NOMO-1 (cell line): ENCODE data around the gene PRKAR2A.
"Not testable (repeated sequence)": the region's sequence is repeated elsewhere in the genome, so short reads cannot be mapped to it uniquely, and the experiment has no call there.

ENCODE experiments used
- DNase-seq, 2 experiments: peaks; one replicate each; lab custom pipeline; 2025; ENCODE audit not compliant: unreplicated experiment in 2 of 2; lab: John Stamatoyannopoulos, UW

Gene PRKAR2A

DNA sequence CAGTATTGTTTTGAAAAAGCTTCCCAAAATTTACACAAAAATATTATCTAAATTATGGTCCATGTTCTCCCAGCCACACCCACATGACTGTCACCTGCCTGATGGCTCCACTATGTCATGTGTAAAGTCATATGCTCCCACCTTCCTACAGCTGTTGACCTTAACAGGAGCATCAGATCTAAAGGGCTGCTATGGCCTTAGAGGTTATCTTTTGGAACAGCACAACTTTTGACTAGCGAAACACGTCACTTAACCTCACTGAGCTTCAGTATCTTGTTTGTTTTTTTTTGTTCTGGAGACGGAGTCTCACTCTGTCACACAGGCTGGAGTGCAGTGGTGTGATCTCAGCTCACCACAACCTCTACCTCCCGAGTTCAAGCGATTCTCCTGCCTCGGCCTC is 64.4 kb downstream of the PRKAR2A start:
- DNase-seq, result no peak

DNA sequence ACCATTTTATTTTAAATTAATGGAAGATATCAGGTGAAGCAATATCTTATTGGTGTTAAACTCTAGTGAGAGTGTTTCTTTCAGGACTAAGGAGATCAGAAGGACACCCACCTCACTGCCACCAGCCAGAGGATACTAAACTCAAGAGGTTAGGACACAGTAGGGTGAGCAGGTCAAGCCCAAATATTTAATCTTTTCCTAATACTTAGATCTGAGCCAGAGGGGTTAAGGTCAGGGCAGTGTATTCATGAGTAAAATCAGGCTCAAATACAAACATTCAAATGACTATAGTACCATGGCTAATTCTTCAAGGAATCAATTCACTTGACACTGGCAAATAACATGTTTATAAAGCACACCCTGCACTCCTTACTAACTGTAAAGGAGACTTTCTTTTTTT is 65.6 kb downstream of the PRKAR2A start:
- no peak for DNase-seq

DNA sequence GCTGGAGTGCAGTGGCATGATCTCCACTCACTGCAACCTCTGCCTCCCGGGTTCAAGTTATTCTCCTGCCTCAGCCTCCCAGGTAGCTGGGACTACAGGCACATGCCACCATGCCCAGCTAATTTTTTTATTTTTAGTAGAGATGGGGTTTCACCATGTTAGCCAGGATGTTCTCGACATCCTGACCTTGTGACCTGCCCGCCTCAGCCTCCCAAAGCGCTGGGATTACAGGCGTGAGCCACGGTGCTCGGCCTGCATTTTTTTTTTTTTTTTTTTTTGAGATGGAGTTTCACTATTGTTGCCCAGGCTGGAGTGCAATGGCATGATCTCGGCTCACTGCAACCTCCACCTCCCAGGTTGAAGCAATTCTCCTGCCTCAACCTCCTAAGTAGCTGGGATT is 69.1 kb downstream of the PRKAR2A start:
- not testable (repeated sequence) for DNase-seq

DNA sequence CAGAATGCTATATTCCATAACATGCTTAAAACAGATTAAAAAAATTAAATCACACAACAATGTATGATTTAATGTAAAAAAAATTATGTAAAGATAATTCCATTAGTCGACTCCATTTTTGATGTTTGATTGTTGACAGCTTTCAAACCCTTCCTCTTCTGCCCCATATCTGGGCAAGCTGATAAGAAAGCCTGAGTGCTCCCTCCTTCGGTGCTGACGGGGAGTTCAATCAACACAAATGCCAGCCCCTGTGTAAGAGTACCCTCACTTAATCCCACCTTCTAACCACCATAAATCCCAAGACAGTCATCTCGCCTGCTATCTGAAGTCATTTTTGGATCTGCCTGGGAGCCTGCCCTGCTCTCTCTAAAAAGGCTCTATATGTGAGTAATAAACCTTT is 70.8 kb downstream of the PRKAR2A start:
- no peak for DNase-seq

DNA sequence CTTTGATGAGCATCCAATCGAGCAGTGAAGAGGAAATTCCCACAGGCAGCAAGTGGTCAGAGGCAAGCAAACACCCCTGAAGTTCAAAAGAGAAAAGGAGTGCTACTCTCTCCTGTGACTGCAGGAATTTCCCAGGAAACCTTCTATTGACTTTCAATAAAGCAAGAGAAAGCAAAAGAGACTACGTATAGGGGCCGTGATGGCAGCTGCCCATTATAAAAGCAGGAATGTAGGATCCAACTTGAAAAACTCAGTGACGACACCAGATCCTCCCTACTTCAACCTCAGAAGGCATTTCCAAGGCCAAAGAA is 77.5 kb downstream of the PRKAR2A start:
- DNase-seq, result no peak

DNA sequence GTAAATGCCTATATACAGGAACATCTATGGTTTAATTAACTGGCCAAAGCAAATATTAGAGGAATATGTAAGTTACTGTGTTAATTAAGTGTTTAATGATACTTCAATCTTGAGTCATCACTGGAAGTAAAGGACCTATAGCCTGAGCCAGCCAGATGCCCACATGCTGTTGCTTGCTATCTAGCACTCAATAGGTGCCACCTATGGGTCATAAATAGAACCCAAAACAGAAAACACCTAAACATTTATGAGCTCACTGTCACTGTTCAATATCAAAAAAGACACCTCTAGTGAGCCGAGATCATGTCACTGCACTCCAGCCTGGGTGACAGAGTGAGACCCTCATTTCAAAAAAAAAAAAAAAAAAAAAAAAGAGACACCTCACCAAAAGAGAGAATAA is 82.3 kb downstream of the PRKAR2A start:
- no peak for DNase-seq

DNA sequence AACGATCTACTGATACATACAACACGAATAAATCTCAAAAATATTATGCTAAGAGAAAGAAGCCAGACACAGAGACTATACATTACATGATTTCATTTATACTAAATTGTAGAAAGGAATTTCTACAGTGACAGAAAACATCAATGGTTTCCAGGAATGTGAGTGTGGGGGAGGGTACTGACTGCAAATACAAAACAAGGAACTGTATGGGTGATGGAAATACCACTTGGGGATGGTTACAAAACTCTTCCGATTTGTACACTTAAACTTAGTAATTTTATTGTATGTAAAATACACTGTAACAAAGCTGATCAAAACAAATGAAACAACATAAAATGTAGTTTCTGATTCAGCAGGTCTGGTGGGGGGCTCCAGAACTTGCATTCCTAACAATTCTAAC is 84.9 kb downstream of the PRKAR2A start:
- no peak for DNase-seq

DNA sequence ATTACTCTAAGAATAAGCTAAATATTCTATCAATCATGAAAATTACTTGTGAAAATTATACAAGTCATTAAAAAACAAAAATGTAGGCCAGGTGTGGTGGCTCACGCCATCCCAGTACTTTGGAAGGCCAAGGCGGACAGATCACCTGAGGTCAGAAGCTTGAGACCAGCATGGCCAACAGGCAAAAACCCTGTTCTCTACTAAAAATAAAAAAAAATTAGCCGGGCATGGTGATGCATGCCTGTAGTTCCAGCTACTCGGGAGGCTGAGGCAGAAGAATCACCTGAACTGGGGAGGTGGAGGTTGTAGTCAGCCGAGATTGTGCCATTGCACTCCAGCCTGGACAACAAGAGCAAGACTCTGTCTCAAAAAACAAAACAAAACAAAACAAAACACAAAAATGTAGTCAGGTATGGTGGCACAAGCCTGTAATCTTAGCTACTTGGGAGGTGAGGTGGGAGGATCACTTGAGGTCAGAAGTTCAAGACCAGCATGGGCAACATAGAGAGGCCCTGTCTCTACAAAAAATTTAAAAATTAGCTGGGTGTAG is 87.6 kb downstream of the PRKAR2A start:
- DNase-seq, result not testable (repeated sequence)

DNA sequence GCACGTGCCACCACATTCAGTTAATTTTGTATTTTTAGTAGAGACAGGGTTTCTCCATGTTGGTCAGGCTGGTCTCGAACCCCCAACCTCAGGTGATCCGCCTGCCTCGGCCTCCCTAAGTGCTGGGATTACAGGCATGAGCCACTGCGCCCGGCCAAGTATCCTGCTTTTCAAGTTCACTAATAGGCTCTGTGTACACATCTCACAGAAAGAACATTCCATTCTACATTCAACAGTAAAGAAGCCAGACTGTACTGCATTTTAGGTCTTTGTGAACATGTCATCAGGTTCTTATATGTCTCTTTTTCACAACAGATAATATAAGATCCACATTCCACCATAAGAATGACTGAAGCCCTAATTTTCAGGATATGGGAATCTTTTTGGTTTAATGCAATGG is 88.1 kb downstream of the PRKAR2A start:
- DNase-seq, result not testable (repeated sequence)

DNA sequence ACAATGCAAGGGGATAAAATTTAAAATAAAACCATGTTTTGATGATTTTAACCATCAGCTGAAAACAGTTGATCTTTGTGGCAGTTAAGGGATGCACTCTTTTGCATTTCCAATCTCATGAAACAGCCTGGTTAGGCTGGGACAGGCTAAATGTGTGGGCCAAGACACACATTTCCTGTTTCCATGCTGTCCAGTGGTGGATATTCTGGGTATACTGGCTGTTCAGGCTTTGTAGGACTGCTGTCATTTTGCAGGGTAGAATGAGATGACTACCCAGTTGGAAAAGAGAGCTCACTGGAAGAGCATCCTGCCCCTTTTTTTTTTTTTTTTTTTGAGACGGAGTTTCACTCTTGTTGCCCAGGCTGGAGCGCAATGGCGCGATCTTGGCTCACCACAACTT is 88.6 kb downstream of the PRKAR2A start:
- no peak for DNase-seq

DNA sequence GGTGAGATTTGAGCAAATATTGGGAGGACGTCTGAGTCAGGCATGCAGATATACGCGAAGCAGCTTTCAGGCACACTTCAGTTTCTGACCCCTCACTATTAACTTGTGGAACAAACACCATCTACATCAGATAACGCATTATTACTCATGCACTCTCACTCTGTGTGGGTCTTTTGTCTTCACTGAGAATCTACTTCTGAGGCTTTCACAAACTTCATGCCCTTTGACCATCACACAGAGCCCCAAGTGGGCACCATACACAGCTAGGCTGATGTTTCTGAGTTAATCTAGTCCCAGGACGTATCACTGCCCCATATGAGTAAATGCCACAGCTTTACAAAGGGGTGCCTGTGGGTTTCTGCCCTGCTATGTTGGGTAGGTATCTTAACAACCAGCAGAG is 91.0 kb downstream of the PRKAR2A start:
- DNase-seq, result no peak

DNA sequence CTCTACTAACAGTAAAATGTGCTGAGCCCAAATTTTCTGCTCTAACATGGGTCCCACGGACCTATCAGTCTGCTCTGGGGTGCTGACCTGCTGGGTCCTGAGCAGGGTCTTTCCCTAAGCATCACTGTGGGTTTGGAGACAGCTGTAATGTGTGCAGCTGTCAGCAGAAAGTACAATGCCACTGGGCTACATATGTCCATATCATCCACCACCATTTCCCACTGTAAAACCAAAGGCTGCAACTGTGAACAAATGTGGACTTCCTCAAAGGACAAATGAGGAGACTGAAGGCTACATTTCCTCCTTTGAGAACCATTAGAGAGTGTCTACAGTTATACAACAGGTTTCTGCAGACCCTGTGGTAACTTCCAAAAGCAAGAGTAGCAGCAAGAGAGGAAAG is 96.8 kb downstream of the PRKAR2A start:
- peak in 1 of 2 experiments; percentile 51 for DNase-seq

DNA sequence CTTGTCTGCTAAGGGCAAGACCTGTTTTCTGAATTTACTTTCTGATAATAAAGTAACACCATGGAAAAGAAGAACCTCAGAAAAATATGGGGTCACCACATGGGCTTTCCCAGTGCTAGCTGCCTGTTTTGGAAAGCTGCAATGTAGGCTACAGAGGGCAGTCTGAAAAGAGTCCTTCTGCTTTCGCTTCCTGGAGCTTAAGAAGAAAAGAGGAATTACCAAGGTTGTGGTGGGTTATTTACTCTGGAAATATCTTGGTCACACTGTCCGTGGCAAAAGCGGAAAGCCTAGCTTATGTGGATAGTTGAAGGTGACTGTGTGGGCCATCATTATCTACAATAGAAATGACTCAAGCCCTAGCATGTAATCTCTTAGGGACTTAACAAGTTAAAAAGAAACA is 98.9 kb downstream of the PRKAR2A start:
- DNase-seq, result peak; percentile 70 to 87

DNA sequence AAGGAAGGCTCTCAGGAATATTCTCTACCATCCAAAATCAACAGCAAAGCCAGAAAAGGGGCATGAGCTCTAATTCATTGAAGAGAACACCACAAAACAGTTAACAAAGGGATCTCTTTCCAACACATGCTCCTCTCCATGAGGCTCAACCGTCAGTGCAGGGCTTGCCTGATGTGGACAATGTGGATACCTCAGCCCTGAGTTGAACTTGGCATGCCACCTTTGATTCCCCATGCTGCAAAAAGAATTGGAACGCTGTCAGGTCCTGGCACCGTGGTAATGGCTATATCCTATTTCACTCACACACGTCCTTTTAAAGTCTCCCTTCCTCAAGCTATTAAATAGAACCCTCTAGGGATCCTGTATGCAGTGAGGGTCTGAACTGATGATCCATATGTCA is 100.0 kb downstream of the PRKAR2A start:
- DNase-seq, result no peak

DNA sequence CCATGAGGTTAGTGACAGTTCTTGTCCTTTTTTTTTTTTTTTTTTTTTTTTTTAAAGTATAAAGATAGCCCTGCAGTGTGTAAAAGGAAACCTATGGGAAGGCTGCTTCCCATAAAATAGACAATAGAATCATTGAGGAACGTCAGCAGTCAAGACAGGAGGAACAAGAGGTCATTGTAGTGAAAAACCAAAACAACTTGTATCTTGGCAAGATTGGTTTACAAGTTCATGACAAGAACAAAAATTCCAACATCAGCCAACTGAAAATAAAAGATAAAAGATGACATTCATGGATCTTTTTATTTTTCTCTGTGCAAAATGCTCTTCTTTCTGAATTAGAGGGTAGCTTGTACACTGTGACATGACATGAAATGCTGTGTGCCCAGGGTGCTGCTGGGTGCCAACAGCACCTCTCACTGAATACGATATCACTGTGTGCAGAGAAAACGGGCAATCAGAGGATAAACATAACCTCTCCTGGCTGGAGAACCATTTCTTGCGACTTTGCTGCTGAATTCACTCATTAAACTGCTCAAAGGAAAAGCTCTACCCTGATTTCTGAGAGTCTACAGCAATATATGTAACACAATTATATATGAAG is 100.6 kb downstream of the PRKAR2A start:
- DNase-seq, result no peak

DNA sequence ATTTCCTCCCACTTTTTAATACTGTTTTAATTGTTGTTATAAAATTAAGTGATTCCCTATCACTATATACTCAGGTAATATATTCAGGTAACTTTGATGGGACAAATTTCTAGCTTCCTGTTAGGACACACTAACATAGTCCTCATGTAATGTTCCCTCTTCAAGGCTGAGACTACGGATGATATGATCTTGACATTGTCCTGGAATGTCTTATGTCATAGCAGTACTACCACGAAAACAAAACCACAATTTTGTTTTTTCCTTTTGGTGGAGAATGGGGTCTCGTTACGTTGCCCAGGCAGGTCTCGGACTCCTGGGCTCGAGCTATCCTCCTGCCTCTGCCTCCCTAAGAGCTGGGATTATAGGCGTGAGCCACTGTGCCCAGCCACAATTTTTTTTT is 103.9 kb downstream of the PRKAR2A start:
- no peak for DNase-seq

DNA sequence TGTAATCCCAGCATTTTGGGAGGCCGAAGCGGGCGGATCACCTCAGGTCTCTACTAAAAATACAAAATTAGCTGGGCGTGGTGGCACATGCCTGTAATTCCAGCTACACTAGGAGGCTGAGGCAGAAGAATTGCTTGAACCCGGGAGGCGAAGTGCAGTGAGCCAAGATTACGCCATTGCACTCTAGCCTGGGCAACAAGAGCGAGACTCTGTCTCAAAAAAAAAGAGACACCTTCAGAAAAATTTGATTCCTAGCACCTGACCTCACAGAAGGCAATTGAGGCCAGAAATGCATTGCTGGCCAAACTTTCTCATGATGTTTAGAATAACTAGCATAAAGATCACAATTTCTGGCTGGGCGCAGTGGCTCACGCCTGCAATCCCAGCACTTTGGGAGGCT is 106.4 kb downstream of the PRKAR2A start:
- not testable (repeated sequence) for DNase-seq

DNA sequence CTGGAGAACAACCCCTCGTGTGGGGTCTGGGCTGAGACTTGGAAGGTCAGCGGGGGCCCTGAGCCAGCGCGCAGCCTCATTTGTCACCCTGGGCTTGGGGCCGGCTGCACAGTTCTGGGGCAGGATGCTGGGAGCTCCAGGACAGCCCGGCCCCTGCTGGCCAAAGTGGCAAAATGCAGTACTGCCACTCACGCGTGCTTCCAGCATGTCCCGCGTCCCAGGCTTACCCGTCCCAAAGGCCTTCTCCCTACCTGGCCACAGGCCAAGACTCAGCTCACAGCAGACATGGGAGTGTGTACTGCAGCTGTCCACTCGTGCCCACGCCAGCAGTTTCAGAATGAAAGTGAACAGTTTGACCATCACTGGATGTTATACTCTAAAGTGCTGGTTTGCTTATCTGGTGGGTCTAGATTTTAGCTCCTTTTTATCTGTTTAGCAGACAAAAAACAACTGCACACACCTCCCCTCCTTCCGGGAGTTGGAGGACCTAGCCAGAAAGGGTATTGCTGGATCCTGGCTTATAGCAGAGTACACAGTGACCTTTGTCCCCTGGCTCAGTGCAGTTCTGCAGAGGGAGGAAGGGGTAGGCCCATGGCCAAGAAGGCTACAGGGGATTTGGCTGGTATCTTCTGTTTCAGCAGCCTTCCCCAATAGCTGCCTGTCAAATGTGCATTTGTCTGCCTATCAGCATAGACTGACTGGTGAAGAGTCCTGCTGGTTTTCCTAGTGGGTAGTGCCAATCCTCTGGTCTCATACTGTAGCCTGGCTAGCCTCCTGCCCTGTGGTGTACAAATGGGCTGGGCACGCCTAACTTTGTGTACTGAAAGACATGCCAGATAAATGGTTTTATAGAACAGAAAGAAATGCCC is 107.5 kb downstream of the PRKAR2A start:
- DNase-seq, result peak; percentile 33 to 35

DNA sequence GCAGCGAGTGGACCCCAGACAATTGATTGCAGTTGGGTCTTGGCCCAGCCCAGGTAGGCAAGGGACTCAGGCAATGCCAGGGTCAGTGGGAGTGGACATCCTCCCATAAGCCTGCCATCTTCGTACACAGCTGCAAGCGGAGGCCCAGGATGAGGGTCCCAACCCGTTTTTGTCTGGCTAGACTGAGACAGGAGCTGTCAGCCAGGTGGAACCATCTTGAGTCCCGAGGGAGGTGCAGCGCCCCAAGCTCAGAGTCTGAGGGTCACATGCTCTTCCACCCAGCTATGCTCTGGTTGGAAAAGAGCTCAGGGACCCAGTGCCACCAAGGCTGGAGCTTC is 108.1 kb downstream of the PRKAR2A start:
- no peak for DNase-seq

DNA sequence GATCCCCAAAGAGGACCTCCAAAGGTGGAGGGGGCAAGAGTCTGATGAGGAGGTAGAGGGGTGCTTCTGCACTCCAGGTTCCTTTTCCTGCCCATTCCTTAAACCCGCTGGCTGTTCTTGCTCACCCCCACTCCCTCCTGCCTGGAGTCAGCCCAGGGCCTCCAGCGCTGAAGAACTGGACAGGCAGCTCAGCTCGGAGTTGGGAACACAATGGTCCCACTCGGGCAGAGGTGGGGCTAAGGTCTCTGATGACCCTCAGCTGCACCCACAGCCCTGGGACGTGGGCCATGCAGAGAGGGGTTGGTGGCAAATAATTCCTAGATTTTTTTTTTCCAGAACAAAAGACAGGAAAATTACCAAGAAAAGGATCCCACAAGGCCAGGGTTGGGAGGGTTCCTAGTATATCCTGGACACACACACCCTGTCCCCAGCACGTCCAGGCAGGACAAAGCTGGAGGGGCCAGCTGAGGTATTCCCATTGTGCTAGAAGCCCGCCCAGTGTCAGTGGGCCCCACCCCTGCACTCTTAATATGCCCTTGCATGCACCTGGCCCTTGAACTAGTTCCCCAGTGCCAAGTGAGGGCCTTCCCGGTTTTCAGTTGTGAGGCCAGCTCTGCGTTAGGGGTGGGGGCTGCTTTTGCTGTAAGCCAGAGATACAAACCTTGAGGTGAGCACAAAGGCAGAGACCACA is 108.6 kb downstream of the PRKAR2A start:
- DNase-seq, result no peak

DNA sequence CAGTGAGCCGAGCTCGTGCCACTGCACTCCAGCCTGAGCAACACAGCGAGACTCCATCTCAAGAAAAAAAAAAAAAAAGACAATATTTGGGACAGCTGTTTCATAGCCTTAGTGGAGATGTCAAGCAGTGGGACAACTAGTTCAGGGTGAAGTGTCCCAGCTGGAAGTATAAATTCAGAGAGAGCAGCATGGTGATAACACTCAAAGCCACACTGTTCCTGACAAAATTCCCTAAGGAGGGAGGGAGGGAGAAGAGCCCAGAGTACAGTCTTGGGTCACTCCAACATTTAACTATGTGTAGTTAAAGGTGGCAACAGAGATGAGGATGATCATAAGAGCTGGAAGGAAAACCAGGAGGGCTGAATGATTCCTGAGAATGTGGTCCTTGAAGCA is 109.5 kb downstream of the PRKAR2A start:
- DNase-seq, result no peak
